Femur (tissue), 1 donor: ENCODE measurements around the gene COL4A2.

Experiments used
- DNase-seq: peaks from one replicate; pipeline ENCODE4 v3.0.0-alpha.2; 2017

COL4A2 gene

DNA sequence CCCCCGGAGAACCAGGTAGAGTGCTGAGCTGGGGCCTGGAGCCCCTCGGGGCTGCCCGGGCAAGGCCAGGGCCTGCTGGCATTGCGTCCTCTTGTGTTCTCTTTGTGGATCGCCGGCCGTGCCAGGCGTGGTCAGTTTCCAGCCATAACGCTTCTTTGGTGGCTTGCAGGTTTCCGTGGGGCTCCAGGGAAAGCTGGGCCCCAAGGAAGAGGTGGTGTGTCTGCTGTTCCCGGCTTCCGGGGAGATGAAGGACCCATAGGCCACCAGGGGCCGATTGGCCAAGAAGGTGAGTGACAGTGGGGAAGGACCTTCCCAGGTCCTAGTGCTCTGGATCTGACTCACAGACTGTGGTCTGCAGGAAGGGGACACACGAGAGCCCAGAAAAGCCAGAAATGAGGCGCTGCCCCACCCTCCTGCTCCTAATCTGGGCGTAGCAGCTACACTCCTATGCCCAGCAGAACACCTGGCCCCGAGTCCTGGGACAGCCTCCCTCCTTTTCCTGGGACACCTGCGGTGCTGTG lies 197.0 kb downstream of the COL4A2 start:
- no peak for DNase-seq

DNA sequence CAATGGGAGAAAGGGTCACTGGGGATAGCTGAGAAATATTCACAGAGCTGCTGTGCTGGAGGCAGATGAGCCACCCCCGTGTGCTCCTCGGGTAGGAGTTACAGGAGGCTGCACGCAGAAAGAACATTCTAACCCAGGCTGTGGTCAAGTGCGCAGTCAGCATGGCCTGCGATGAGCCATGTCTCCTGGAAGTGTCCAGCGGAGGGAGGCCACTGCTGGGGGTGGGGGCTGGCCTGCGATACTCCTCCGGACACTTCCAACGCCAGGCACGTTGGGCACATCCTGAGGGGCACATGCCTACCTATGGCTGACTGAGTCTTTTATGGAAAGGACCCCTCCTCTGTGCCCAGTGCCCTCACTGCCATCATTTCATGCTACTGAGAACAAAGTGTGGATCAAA lies 198.5 kb downstream of the COL4A2 start:
- no peak for DNase-seq

- no peak for DNase-seq
Measured at GRCh38 chr13:110506396-110506795, 199.3 kb downstream of the COL4A2 start.

DNA sequence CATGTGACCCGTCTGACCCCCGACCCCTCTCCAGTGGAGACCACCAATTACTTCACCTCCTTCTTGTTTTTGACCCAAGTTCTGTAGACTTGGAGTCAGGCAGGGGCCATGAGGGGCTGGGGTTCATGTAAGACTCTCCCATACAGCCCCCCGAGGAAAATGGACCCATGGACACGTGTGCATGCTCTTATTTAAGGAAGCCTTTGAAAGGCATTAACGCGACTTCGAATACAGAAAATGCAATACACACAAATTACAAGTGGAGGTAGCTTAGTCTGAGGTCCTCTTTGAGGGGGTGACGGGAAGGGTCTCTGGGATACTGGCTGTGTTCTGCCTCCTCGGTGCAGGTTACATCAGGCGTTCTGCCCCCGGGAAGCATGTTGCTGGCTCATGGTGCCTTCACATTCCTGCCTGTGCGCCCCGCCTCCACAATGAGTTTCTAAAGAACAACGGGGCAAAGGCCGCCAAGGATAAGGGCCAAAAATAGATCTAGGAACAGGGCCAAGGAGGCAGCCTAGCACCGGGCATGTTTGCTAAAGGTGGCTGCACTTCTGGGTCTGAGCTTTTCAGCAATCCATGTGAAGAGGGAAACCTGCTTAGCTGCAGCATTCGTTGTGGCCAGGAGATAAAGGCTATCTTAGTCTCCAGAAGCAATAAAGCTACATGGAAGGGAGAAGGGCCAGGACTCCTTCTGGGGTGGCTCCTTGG lies 199.9 kb downstream of the COL4A2 start:
- no peak for DNase-seq

DNA sequence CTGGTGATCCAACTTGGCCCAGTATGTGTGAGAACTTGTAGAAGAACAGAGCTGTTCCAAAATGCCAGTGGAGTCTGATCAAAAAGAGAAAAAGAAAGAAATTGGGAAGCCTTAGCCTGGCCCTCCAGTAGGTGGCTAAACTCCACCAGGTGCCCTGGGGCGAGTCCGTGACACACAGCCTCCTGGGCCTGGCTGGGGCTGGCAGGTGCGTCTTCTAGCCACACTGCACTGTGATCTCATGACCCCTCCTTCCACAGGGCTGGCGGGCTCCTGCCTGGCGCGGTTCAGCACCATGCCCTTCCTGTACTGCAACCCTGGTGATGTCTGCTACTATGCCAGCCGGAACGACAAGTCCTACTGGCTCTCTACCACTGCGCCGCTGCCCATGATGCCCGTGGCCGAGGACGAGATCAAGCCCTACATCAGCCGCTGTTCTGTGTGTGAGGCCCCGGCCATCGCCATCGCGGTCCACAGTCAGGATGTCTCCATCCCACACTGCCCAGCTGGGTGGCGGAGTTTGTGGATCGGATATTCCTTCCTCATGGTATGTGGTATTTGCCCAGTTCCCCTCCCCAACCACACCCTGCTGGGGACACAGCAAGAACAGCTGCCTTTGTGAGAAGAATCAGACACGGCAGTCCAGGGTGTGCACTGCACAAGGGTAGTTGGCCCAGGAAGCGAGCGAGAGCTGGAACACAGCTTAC lies 200.7 kb downstream of the COL4A2 start:
- no peak for DNase-seq

- DNase-seq = no peak
Measured at GRCh38 chr13:110509478-110509926, 202.4 kb downstream of the COL4A2 start.

DNA sequence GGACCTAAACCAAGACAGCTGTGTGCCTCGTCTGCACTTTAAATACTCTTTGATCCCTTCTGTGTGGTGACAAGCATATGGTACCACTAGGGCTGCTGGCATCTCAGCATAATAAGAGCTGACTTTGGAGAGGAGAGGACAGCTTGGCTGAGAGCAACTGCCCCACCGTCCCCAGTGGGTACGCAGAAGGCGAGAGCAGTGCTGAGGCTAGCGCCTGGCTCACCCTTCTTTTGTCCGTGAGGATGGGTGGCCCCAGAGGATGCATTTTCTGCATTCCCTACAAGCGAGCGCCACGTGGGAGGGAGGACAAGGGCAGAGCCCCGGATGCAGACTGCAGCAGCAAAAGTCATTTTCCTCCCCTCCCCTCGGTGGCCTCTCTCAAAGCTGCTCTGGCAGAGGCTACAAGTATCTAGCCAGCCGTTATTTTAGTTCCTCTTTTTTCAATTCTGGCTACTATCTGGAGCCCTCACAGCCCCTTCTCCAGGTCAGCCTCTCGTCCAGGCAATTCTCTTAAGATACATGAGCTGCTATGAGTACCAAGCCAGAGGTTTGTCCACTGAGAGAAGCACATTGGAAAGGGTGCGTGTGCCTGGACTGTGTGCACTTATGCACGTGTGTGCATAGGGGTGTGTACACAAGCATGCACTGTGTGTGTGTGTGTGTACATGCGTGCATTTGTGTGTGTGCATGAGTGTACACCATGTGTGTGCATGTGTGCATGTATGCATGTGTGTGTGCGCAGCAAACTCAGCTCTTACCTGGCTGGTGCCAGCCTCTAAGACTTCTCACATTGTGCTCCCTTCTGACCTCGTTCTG lies 203.1 kb downstream of the COL4A2 start:
- DNase-seq = peak; percentile 53

- DNase-seq = no peak
Measured at GRCh38 chr13:110511509-110512181, 204.6 kb downstream of the COL4A2 start.

- no peak for DNase-seq
Measured at GRCh38 chr13:110512198-110512740, 205.2 kb downstream of the COL4A2 start.

DNA sequence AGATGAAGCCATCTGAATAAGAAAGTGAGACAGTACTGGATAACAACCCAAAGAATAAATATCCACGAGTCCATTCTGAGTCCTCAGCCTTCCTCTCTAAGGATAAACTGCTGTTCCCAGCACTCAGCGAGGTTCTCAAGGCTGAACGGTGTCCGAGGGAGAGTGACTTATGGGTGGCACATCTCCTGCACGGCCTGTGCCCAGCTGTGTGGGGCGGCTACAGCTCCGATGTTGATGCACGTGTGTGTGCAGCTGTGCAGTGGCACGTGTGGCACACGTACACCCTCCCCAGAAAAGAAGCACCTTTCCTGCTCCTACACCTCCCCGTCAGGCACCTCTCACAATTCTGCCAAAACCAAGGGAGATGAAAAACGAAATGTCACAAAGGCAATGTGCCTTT lies 209.4 kb downstream of the COL4A2 start:
- no peak for DNase-seq

GRCh38 chr13:110517505-110518225 lies 210.6 kb downstream of the COL4A2 start:
- DNase-seq = no peak

- DNase-seq = no peak
Measured at GRCh38 chr13:110518226-110518525, 211.1 kb downstream of the COL4A2 start.

- no peak for DNase-seq
Measured at GRCh38 chr13:110518571-110518970, 211.5 kb downstream of the COL4A2 start.

- DNase-seq = no peak
Measured at GRCh38 chr13:110519046-110519445, 212.0 kb downstream of the COL4A2 start.

GRCh38 chr13:110519506-110519905 lies 212.4 kb downstream of the COL4A2 start:
- DNase-seq = no peak

DNA sequence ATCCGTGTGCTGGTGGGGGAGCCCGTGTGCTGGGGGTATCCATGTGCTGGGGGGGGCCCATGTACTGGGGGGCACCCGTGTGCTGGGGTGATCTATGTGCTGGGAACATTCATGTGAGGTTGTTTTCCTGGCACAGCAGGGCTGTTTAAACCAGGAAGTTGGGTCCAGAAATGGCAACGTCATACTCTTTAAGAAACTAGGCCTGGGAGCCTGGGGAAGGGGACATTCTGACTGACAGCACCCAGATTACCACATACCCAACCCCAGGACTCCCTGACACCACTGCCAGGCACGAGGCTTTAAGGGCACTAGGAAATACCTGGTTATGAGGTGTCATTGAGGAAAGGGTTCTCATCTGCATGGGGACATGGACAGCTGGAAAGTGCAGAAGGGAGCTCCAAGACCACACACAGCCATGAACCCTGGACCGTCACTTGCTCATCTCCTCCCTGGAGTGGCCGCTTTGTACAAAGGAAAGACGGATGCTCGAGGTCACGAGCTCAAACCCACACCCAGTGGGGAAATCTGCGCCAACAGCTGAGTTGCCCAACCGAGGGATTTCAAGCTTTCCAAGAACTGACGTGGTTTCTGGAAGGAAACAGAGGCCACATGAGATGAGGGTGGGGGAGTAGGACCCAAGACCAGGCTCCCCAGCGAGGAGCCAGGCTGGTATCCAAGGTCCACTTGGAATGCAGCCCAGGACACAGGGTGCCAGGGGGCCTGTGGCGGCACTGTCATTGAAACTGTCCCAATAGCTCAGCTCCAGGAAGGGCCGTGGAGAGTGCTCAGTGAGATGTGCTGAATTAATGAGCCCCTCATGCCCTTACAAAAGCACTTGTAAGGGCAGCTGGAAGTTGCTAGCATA lies 213.6 kb downstream of the COL4A2 start:
- DNase-seq = peak; percentile 72

DNA sequence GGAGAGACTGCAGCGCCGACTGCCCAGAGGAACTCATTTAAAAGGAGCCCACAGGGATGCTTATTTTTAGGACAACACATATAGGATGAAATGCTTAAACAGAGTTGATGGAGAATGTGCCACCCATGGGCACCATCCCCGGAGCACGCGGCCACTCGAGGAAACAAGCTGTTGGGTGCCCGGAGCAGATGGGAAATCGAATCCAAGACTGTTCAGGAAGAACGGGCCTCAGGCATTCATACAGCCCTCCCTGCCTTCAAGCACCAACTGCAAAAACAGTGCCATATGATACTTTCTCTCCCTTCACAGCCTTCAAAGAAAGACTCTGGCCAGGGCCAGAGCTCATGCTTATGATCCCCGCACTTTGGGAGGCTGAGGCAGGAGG lies 214.2 kb downstream of the COL4A2 start:
- no peak for DNase-seq

GRCh38 chr13:110521946-110522345 lies 214.9 kb downstream of the COL4A2 start:
- DNase-seq = no peak

DNA sequence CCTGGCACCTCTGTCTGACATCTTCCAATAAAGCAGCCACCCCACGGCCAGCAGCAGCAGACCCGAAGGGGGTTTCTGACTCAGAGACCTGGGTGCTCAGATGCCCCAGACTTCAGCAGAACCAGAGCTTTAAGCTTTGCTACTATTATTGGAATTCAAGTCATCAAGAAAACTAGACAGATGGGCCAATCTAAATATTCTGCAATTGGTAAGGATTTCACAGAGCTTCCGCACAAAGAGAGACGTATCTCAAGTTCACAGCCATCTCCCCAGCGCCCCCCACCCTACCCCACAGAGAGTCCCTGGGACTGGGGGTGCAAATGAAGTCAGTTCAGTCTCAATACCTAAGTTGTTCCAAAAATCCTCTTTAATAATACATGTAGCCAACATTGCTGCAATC lies 215.6 kb downstream of the COL4A2 start:
- no peak for DNase-seq

- no peak for DNase-seq
Measured at GRCh38 chr13:110523180-110523579, 216.1 kb downstream of the COL4A2 start.
